Measurements from ENCODE around the gene FIP1L1. TPM values are rescaled to one million over a fixed set of nuclear protein-coding genes. Genes with fewer than 3 reads are reported as not detected.

The FIP1L1 gene
- total RNA-seq, 1 donor from 2014 or later = 46.0 TPM

DNA sequence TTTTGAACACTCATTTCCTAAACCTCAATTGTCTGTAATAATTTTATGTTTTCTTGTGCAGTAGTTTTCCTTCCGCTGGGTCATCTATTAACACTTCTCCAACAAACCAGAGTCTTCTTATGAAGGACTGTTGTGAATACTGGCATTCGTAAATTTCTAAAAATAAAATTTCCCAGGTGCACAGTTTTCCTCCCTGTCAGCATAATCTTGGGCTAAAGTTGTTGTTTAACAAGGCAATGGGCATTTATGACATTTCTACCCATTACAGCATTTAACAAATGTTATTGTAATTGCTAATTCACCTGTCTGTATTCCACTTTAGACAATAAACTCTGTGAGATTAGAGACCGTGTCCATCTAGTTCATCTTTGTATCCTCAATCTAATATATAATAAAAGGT lies 12.8 kb upstream of the FIP1L1 start:
- Mint-ChIP-seq H3K36me3 (ENCODE audit: low read depth) (peaks cover 3% of the 10 kb centered on the region), H3K9me3 (ENCODE audit: low read depth) (no peaks in the 10 kb centered on the region), H3K27ac (ENCODE audit: unreplicated experiment) (no peak overlapping the region), H3K4me1 (ENCODE audit: low read depth) (peaks cover 47% of the 10 kb centered on the region), H3K4me3 (ENCODE audit: unreplicated experiment) (peak overlapping the region; percentile 91), H3K27me3 (ENCODE audit: low read depth) (peaks cover 8% of the 10 kb centered on the region)
- no peak for DNase-seq (ENCODE audit: low spot score)
- TF ChIP-seq, protein P1, sequence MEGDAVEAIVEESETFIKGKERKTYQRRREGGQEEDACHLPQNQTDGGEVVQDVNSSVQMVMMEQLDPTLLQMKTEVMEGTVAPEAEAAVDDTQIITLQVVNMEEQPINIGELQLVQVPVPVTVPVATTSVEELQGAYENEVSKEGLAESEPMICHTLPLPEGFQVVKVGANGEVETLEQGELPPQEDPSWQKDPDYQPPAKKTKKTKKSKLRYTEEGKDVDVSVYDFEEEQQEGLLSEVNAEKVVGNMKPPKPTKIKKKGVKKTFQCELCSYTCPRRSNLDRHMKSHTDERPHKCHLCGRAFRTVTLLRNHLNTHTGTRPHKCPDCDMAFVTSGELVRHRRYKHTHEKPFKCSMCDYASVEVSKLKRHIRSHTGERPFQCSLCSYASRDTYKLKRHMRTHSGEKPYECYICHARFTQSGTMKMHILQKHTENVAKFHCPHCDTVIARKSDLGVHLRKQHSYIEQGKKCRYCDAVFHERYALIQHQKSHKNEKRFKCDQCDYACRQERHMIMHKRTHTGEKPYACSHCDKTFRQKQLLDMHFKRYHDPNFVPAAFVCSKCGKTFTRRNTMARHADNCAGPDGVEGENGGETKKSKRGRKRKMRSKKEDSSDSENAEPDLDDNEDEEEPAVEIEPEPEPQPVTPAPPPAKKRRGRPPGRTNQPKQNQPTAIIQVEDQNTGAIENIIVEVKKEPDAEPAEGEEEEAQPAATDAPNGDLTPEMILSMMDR (IDR thresholded peaks at IDR 0.05) = no peak

DNA sequence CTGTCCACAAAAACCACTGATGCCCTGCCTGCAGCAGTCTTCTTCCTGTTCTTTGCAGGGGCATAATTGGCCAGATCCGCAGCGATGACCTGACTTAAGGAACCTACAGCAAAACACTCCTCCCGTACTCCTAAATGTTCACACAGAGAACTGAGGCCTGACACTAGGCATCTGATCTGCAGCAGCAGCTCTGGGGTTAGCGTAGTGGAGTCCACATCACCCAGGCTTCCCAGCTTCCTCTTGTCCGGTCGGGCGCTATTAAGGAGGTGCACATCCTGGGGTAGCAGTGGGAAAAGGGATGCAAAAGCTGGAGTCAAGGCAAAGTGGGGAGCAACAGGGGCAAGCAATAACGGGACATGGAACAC lies 12.3 kb upstream of the FIP1L1 start:
- H3K4me3 Mint-ChIP-seq (ENCODE audit: unreplicated experiment) = peak overlapping the region; percentile 91
- H3K4me1 Mint-ChIP-seq (ENCODE audit: low read depth) = peaks cover 47% of the 10 kb centered on the region
- TF ChIP-seq, protein P1 (IDR thresholded peaks at IDR 0.05) = no peak
- peak overlapping the region; percentile 92 for H3K27ac Mint-ChIP-seq (ENCODE audit: unreplicated experiment)
- H3K9me3 Mint-ChIP-seq (ENCODE audit: low read depth) = no peaks in the 10 kb centered on the region
- DNase-seq (ENCODE audit: low spot score) = no peak
- H3K36me3 Mint-ChIP-seq (ENCODE audit: low read depth) = peaks cover 3% of the 10 kb centered on the region
- H3K27me3 Mint-ChIP-seq (ENCODE audit: low read depth) = peaks cover 12% of the 10 kb centered on the region

DNA sequence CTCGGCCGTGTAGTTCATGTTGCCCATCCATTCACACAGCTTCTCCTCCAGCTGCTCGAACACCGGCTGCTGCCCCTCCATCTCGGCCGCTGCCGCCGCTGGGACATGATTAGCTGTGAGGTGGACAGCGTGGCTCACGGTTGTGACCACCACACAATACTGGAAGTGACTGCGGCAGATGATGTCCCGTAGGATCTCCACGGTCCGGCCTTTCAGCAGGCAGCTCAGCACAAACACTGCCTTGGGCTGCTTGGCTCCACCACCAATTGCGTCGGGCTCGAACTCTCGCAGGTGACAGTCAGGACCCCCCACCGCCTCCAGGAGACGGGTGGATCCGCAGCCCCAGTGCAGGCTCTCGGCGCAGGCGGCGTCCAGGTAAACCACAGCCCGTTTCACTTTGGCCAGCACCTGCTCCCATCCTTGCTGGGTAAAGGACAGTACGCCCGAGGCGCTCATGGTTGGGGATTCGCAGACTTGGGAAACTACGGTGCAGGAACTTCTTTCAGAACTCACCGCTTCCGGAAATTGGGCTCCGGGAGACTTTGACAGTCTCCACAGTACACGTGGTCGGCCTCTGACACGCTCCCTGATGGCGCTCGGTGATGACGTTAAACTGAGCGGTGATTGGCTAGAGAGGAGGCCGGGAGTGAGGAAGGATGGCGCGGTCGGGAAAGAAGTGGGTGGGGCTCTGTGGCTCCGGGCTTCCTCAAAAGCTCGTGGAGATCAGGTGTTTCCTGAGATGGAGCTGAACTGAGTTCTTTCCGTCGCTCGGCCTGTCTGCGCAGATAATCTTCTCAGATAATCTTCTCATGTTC lies 11.7 kb upstream of the FIP1L1 start, which contains the start of gene SCFD2:
TSS of gene SCFD2 (minus strand) at position 576 of the 815 bp plus-strand sequence.
- peak within 1 kb of the TSS; percentile 92 for H3K27ac Mint-ChIP-seq (ENCODE audit: unreplicated experiment)
- peak; percentile 98 for DNase-seq (ENCODE audit: low spot score)
- H3K4me1 Mint-ChIP-seq (ENCODE audit: low read depth) = peaks cover 46% of the 10 kb centered on the region
- peaks cover 3% of the 10 kb centered on the region for H3K36me3 Mint-ChIP-seq (ENCODE audit: low read depth)
- H3K27me3 Mint-ChIP-seq (ENCODE audit: low read depth) = peaks cover 13% of the 10 kb centered on the region
- H3K4me3 Mint-ChIP-seq (ENCODE audit: unreplicated experiment) = peak within 1 kb of the TSS; percentile 91
- TF ChIP-seq, protein P1 (IDR thresholded peaks at IDR 0.05) = no peak
- no peaks in the 10 kb centered on the region for H3K9me3 Mint-ChIP-seq (ENCODE audit: low read depth)

DNA sequence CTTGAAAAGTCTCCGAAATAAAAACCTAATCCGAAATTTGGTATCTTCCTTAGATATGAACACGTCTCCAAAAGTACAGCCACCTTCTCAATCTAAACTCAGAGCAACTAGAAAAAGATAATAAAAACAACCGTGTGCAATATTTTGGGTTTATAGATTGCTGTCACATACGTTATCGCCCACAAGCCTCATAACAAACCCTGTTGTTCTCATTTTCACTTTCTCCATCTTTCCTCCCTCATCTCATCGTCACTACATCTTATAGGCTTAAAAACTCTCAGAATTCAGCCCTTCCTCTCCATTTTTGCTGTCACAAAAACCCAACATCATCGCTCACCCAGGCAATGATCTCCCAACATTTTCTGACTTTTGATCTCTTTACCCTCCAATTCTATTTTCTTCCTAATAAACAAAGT lies 11.1 kb upstream of the FIP1L1 start:
- no peak for DNase-seq (ENCODE audit: low spot score)
- H3K4me1 Mint-ChIP-seq (ENCODE audit: low read depth) = peaks cover 40% of the 10 kb centered on the region
- peak overlapping the region; percentile 92 for H3K27ac Mint-ChIP-seq (ENCODE audit: unreplicated experiment)
- TF ChIP-seq, protein P1 (IDR thresholded peaks at IDR 0.05) = no peak
- peak overlapping the region; percentile 91 for H3K4me3 Mint-ChIP-seq (ENCODE audit: unreplicated experiment)
- H3K27me3 Mint-ChIP-seq (ENCODE audit: low read depth) = peaks cover 13% of the 10 kb centered on the region
- peaks cover 3% of the 10 kb centered on the region for H3K36me3 Mint-ChIP-seq (ENCODE audit: low read depth)
- no peaks in the 10 kb centered on the region for H3K9me3 Mint-ChIP-seq (ENCODE audit: low read depth)

DNA sequence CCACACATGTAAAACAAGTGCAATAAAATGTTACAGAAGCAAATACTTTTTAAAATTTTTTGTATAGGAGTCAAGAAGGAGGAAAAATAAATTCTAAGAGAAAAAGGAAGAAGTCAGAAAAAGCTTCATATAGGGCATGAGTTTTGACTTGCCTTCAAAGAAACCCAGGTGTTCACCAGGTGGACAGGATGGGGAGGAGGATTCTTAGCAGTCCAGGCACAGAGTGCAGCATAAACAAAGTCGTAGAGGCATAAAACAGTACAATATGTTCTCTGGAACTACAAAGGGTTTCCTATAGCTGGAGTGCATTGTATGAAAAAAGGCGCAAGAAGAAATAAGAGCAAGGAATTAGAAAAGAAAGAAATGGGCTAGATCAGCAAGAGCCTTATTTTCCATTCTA lies 9.7 kb upstream of the FIP1L1 start:
- H3K4me3 Mint-ChIP-seq (ENCODE audit: unreplicated experiment) = no peak overlapping the region
- H3K36me3 Mint-ChIP-seq (ENCODE audit: low read depth) = no peaks in the 10 kb centered on the region
- H3K4me1 Mint-ChIP-seq (ENCODE audit: low read depth) = peaks cover 28% of the 10 kb centered on the region
- no peak overlapping the region for H3K27ac Mint-ChIP-seq (ENCODE audit: unreplicated experiment)
- no peak for DNase-seq (ENCODE audit: low spot score)
- TF ChIP-seq, protein P1 (IDR thresholded peaks at IDR 0.05) = no peak
- peaks cover 13% of the 10 kb centered on the region for H3K27me3 Mint-ChIP-seq (ENCODE audit: low read depth)
- no peaks in the 10 kb centered on the region for H3K9me3 Mint-ChIP-seq (ENCODE audit: low read depth)
